ENCODE results near the gene LSM4. TPM values are rescaled to one million over a fixed set of nuclear protein-coding genes. Genes with fewer than 3 reads are reported as not detected.

The LSM4 gene
- total RNA-seq, 1 experiment from 2014 or later, result 713 TPM

DNA sequence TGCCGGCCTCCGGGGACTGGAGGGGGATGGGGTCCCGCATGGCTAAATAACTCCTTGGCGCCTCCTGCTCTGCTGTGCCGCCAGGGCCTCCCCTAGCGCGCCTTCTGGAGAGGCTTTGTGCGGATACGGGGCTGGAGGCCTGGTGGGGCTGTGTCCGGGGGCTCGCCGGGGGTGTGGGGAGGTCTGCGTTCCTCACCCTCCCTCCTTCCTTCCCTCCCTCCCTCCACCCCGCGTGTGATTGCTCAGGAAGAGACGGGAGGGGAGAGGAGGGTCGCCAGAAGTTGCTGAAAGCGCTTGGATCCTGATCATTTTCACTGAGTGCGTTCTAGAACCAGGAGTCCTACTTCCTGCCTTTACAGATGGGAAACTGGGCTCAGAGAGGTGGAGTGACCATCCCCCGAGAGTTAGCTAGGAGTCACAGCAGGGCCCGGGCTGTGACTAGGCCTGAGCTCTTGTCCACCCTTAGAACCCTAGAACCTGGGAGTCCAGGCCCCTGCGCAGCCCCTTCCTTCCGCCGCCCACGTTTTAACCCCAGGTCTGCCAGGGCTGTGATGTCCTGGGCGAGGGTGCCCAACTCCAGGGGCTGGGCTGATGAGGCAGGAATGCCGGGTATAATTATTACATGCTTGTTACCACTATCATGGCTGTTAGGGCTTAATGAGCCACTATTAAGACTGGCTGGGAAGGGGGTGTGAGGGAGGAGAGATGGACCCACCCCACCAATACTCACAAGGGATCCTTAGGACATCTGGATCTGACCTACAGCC is 40.7 kb downstream of the LSM4 start:
- H2AFZ ChIP-seq (ENCODE audit: low read length), result peak overlapping the region; percentile 75
- H3K4me1 ChIP-seq (ENCODE audit: insufficient read depth, low read length), result peaks cover 18% of the 10 kb centered on the region
- H3K27me3 ChIP-seq (ENCODE audit: low read length), result no peaks in the 10 kb centered on the region
- no peaks in the 10 kb centered on the region for H3K9me2 ChIP-seq (replicated peaks; ENCODE audit: low read length)
- H3F3A ChIP-seq (ENCODE audit: low read length, unreplicated experiment), result no peaks in the 10 kb centered on the region
- POLR2A ChIA-PET (ENCODE audit: unreplicated experiment), result interaction anchor here (0.5 to 3.8 kb wide), 16 partner anchors 10 to 423 kb away, joined by 3 to 47 read pairs (median 5); partner anchors contain the start of genes LSM4 and RAB3A
- peak overlapping the region; percentile 74 for H3K4me3 ChIP-seq (ENCODE audit: low read length)
- H3K79me2 ChIP-seq (ENCODE audit: low read length), result peaks cover 29% of the 10 kb centered on the region
- intact Hi-C loops (cut with micrococcal nuclease), result no loop called here
- H4K20me1 ChIP-seq (ENCODE audit: low read length), result peaks cover 13% of the 10 kb centered on the region
- peak overlapping the region; percentile 93 for H3K9ac ChIP-seq (ENCODE audit: low read length)
- H3K36me3 ChIP-seq (ENCODE audit: low read depth, low read length), result no peaks in the 10 kb centered on the region
- H3K4me2 ChIP-seq (ENCODE audit: low read length), result peak overlapping the region; percentile 98
- peak; percentile 44 for ATAC-seq
- TSS peak; percentile 90 for BruUV-seq (replicated peaks)
- CTCF ChIA-PET, result interaction anchor here (0.6 to 1.1 kb wide), 3 partner anchors 11 to 90 kb away, joined by 4 to 9 read pairs (median 4); no protein-coding TSS in a partner anchor
- H3K9me3 ChIP-seq (ENCODE audit: low read length), result no peaks in the 10 kb centered on the region
- DNase-seq, result peak; percentile 39
- H3K27ac ChIP-seq (ENCODE audit: low read length), result peak overlapping the region; percentile 99
- no peak for TF ChIP-seq EZH2 (IDR thresholded peaks at IDR 0.05; ENCODE audit: low read length, unreplicated experiment)
- no peak for TF ChIP-seq EZH2phosphoT487 (IDR thresholded peaks at IDR 0.05; ENCODE audit: borderline replicate concordance, low read length)
- TF ChIP-seq, protein P1, sequence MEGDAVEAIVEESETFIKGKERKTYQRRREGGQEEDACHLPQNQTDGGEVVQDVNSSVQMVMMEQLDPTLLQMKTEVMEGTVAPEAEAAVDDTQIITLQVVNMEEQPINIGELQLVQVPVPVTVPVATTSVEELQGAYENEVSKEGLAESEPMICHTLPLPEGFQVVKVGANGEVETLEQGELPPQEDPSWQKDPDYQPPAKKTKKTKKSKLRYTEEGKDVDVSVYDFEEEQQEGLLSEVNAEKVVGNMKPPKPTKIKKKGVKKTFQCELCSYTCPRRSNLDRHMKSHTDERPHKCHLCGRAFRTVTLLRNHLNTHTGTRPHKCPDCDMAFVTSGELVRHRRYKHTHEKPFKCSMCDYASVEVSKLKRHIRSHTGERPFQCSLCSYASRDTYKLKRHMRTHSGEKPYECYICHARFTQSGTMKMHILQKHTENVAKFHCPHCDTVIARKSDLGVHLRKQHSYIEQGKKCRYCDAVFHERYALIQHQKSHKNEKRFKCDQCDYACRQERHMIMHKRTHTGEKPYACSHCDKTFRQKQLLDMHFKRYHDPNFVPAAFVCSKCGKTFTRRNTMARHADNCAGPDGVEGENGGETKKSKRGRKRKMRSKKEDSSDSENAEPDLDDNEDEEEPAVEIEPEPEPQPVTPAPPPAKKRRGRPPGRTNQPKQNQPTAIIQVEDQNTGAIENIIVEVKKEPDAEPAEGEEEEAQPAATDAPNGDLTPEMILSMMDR (conservative IDR thresholded peaks at IDR 0.05; ENCODE audit: low read depth, low read length), result no peak

DNA sequence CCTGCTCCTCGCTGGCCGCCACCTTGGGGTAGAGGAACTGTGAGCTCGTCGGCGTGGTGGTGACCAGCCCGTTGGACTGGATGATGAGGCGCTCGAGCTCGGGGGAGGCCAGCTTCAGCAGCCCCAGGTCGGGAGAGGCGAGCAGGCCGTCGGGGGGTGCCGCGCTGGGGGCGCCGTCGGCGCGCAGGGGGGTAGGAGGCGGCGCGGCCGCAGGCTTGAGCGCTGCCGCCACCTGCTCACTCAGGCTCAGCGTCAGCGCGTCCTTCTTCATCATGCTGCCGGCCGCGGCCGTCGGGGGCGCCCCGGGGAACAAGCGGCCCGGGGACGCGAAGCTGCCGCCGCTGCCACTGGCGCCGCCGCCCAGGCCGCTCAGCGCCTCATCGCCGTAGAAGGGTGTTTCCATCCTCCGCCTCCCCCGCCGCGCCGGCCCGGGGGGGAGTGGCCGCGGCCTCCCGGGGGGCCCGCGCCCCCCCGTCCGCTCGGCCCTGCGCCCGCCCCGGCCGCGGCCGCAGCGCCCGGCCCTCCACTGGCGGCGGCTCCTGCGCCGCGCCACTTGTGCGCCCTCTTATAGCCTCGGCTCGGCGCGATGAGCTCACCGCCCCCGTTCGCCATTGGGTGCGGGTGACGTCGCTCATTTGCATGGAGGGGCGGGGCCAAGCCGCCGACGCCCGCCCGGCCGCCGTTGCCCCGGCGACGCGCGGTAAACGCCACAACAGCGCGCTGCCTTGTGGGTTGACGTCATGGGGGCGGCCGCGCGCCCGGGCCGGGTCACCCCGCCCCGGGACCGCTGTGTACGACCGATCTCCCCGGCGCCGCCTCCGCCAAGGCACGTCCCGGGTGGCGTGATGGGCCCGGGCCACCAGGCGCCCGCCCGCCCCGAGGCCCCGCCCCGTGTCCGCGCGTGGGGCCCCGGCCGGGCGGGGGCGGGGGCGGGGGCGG is 41.5 kb downstream of the LSM4 start, which contains the start of gene JUND:
Gene JUND (minus strand): TSS at position 541 of the 939 bp plus-strand sequence. CDS start 138 bp downstream, at position 403.
- TF ChIP-seq, protein P1 (conservative IDR thresholded peaks at IDR 0.05; ENCODE audit: low read depth, low read length), result no peak
- TF ChIP-seq EZH2 (IDR thresholded peaks at IDR 0.05; ENCODE audit: low read length, unreplicated experiment), result no peak
- no peak for TF ChIP-seq EZH2phosphoT487 (IDR thresholded peaks at IDR 0.05; ENCODE audit: borderline replicate concordance, low read length)
- DNase-seq, result peak; percentile 98
- Histone ChIP-seq H3K27ac (ENCODE audit: low read length) (peak within 1 kb of the TSS; percentile 99), H3K4me2 (ENCODE audit: low read length) (peak within 1 kb of the TSS; percentile 98), H3K9ac (ENCODE audit: low read length) (peak within 1 kb of the TSS; percentile 93), H3F3A (ENCODE audit: low read length, unreplicated experiment) (no peaks in the 10 kb centered on the region), H3K36me3 (ENCODE audit: low read depth, low read length) (no peaks in the 10 kb centered on the region), H2AFZ (ENCODE audit: low read length) (peak within 1 kb of the TSS; percentile 75), H3K4me3 (ENCODE audit: low read length) (peak within 1 kb of the TSS; percentile 89), H3K9me2 (replicated peaks; ENCODE audit: low read length) (no peaks in the 10 kb centered on the region), H4K20me1 (ENCODE audit: low read length) (peaks cover 13% of the 10 kb centered on the region), H3K9me3 (ENCODE audit: low read length) (no peaks in the 10 kb centered on the region), H3K4me1 (ENCODE audit: insufficient read depth, low read length) (peaks cover 18% of the 10 kb centered on the region), H3K79me2 (ENCODE audit: low read length) (peaks cover 29% of the 10 kb centered on the region), H3K27me3 (ENCODE audit: low read length) (no peaks in the 10 kb centered on the region)
- intact Hi-C loops (cut with micrococcal nuclease), result no loop called here
- POLR2A ChIA-PET (ENCODE audit: unreplicated experiment), result interaction anchor here (0.5 to 3.8 kb wide), 20 partner anchors 11 to 999 kb away, joined by 3 to 47 read pairs (median 4); partner anchors contain the start of genes LSM4 and RAB3A
- ATAC-seq, result peak; percentile 82
- CTCF ChIA-PET, result interaction anchor here (0.6 to 1.2 kb wide), 3 partner anchors 41 to 89 kb away, joined by 4 to 9 read pairs (median 4); partner anchors contain the start of gene LSM4
- BruUV-seq (replicated peaks), result no TSS peak

Measured in PC-3 (cell line).